ENCODE data around the gene COL4A1.

The COL4A1 gene

GRCh38 chr13:110257408-110257807 is 49.5 kb downstream of the COL4A1 start:
- H3K27ac ChIP-seq, result no peak overlapping the region
- TF ChIP-seq CTCF (conservative IDR thresholded peaks at IDR 0.05), result no peak

GRCh38 chr13:110256126-110256905 is 50.6 kb downstream of the COL4A1 start:
- H3K27ac ChIP-seq, result no peak overlapping the region
- TF ChIP-seq CTCF (conservative IDR thresholded peaks at IDR 0.05), result no peak

GRCh38 chr13:110254751-110255553 is 52.0 kb downstream of the COL4A1 start:
- H3K27ac ChIP-seq, result no peak overlapping the region
- no peak for TF ChIP-seq CTCF (conservative IDR thresholded peaks at IDR 0.05)

GRCh38 chr13:110254151-110254679 is 52.7 kb downstream of the COL4A1 start:
- H3K27ac ChIP-seq, result no peak overlapping the region
- no peak for TF ChIP-seq CTCF (conservative IDR thresholded peaks at IDR 0.05)

- TF ChIP-seq CTCF (conservative IDR thresholded peaks at IDR 0.05), result no peak
- no peak overlapping the region for H3K27ac ChIP-seq
Measured at GRCh38 chr13:110251193-110251819, 55.7 kb downstream of the COL4A1 start.

GRCh38 chr13:110250258-110250891 is 56.6 kb downstream of the COL4A1 start:
- H3K27ac ChIP-seq, result no peak overlapping the region
- TF ChIP-seq CTCF (conservative IDR thresholded peaks at IDR 0.05), result no peak

Measured in VCaP (cell line).